ENCODE results near the gene RHEB. TPM values are rescaled to one million over a fixed set of nuclear protein-coding genes. Genes with fewer than 3 reads are reported as not detected.

Gene RHEB
- total and polyA plus RNA-seq, 2 of the 13 experiments (the other 11 are each of a cell fraction or from before 2014, with no cell fraction given), result 55.0 to 77.6 TPM

GRCh38 chr7:151559557-151560183 is 40.0 kb upstream of the RHEB start (continued):
- TF ChIP-seq GABPB1 (CRISPR knock-in tag; IDR thresholded peaks at IDR 0.05) (no peak), KDM3A (CRISPR knock-in tag; IDR thresholded peaks at IDR 0.05; ENCODE audit: low read depth) (no peak), BCL6 (CRISPR knock-in tag; IDR thresholded peaks at IDR 0.05) (no peak), MED8 (CRISPR knock-in tag; IDR thresholded peaks at IDR 0.05; ENCODE audit: insufficient replicate concordance) (no peak), ZNF841 (CRISPR knock-in tag; IDR thresholded peaks at IDR 0.05; ENCODE audit: borderline replicate concordance) (no peak), SAP130 (CRISPR knock-in tag; IDR thresholded peaks at IDR 0.05; ENCODE audit: low read depth) (0 out of 2 replicates have a peak, but pooled peaks have one; percentile 18), YY1 (IDR thresholded peaks at IDR 0.05; ENCODE audit: insufficient read depth, insufficient replicate concordance, low read depth, low read length) (no peak), PHF5A (CRISPR knock-in tag; IDR thresholded peaks at IDR 0.05; ENCODE audit: low read depth, unreplicated experiment) (no peak), NR2F2 (IDR thresholded peaks at IDR 0.05; ENCODE audit: borderline replicate concordance, low read depth) (no peak), ZXDC (CRISPR knock-in tag; IDR thresholded peaks at IDR 0.05) (no peak), ZNF468 (CRISPR knock-in tag; IDR thresholded peaks at IDR 0.05) (no peak), ZNF619 (CRISPR knock-in tag; IDR thresholded peaks at IDR 0.05) (no peak), ZBTB10 (CRISPR knock-in tag; IDR thresholded peaks at IDR 0.05; ENCODE audit: borderline replicate concordance) (no peak), RBM39 (IDR thresholded peaks at IDR 0.05; ENCODE audit: low read depth, low read length, poor library complexity, severe bottlenecking) (no peak), ZNF510 (CRISPR knock-in tag; IDR thresholded peaks at IDR 0.05; ENCODE audit: low read depth) (0 out of 2 replicates have a peak, but pooled peaks have one; percentile 29), ARID3A (IDR thresholded peaks at IDR 0.05; ENCODE audit: low read depth, low read length) (0 out of 2 replicates have a peak, but pooled peaks have one; percentile 20), MYNN (CRISPR knock-in tag; IDR thresholded peaks at IDR 0.05; ENCODE audit: low read depth) (no peak), HNF4A (CRISPR knock-in tag; IDR thresholded peaks at IDR 0.05) (peak; percentile 63), NR2F6 (IDR thresholded peaks at IDR 0.05) (no peak), NR2F6 (CRISPR knock-in tag; IDR thresholded peaks at IDR 0.05) (peak; percentile 26; the same call in 1 of the 2 replicates), ZNF101 (CRISPR knock-in tag; IDR thresholded peaks at IDR 0.05; ENCODE audit: borderline replicate concordance, low read depth) (no peak), RFXAP (CRISPR knock-in tag; IDR thresholded peaks at IDR 0.05; ENCODE audit: borderline replicate concordance) (no peak)
- TF ChIP-seq, protein P1, sequence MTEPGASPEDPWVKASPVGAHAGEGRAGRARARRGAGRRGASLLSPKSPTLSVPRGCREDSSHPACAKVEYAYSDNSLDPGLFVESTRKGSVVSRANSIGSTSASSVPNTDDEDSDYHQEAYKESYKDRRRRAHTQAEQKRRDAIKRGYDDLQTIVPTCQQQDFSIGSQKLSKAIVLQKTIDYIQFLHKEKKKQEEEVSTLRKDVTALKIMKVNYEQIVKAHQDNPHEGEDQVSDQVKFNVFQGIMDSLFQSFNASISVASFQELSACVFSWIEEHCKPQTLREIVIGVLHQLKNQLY (CRISPR knock-in tag; IDR thresholded peaks at IDR 0.05), result peak; percentile 50; the same call in 1 of the 2 replicates

All from HepG2 (cell line).